GM12891 (cell line): ENCODE data around the gene VAMP1.
"Not testable (repeated sequence)": the region's sequence is repeated elsewhere in the genome, so short reads cannot be mapped to it uniquely, and the experiment has no call there.

Source experiments
- POLR2A ChIP-seq: IDR thresholded peaks from 2 replicates; pipeline ENCODE4 v1.6.1; 2011; ENCODE audit warnings: low read depth, low read length, control low read depth
- POLR2AphosphoS5 ChIP-seq: IDR thresholded peaks from 2 replicates; pipeline ENCODE4 v1.6.1; 2011; ENCODE audit warnings: low read depth, low read length, control low read depth

- TF ChIP-seq POLR2AphosphoS5, POLR2A: not testable (repeated sequence)
Measured at GRCh38 chr12:6490673-6491072, 20.2 kb upstream of the VAMP1 start.
